GM12872 (cell line): ENCODE data around the gene BMP7.

Experiments
- CTCF ChIP-seq: IDR thresholded peaks from 3 replicates; pipeline ENCODE4 v1.5.1; 2011; ENCODE audit warnings: low read depth, mild to moderate bottlenecking, low read length, moderate library complexity; ENCODE audit not compliant: insufficient read depth

BMP7 gene

GRCh38 chr20:57266291-57267157 is at the start of gene BMP7:
TSS of gene BMP7 (minus strand) at chr20:57266641. CDS start at chr20:57266122, 519 bp downstream.
- TF ChIP-seq CTCF: no peak

GRCh38 chr20:57315976-57316480 is 49.6 kb upstream of the BMP7 start:
- TF ChIP-seq CTCF: no peak

GRCh38 chr20:57315083-57315975 is 48.9 kb upstream of the BMP7 start:
- TF ChIP-seq CTCF: no peak

- TF ChIP-seq CTCF: no peak
Measured at GRCh38 chr20:57313951-57314350, 47.5 kb upstream of the BMP7 start.

GRCh38 chr20:57313230-57313629 is 46.8 kb upstream of the BMP7 start:
- no peak for TF ChIP-seq CTCF

GRCh38 chr20:57312138-57312537 is 45.7 kb upstream of the BMP7 start:
- TF ChIP-seq CTCF: no peak

- no peak for TF ChIP-seq CTCF
Measured at GRCh38 chr20:57310821-57311514, 44.5 kb upstream of the BMP7 start.
